ENCODE results near the gene MCM10.
"Not testable (repeated sequence)": the region's sequence is repeated elsewhere in the genome, so short reads cannot be mapped to it uniquely, and the experiment has no call there.

Gene MCM10

DNA sequence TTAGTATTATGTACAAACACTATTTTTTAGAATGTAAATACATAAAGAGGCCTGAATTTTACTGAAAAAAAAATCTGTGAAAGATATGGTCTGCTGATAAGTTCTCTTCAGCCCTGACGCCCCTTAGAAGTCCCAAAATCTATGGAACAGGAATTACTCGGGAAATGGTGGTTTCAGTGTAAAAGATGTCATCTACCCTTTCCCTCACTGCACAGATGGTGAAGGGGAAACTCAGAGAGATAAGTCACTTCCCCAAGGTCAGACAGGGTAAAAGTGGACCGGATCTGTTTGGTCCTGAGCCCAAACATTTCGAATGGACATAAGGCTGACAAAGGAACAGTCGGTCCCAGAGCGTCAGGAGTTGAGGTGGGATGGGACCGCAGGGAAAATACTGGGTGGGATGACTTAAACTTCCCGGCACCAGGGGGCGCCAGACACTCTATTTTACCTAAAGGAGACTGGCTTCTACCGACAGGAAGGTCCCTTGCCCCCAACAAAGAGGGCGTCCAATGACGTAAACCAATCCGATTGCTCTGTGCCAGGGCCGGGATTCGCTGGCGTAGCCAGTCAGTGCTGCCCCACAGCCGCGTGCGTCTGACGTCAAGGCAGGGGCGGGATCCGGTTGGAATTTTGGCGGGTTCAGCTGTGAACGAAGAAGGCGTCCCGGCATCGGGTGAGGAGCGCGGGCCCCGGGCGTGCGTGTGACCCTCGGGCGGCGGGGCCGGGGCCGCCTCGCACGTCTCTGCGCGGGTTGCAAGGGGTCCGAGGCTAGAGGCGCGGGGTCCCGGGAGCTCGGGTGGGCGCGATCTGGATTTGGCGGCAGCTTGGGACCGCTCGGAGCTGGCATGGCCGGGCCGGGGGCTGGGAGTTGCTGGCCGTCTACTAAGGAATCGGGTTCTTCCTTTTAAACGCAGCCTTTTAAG, at the start of gene MCM10:
Gene MCM10, plus strand, starts transcription at position 625 of the 923 bp plus-strand sequence. CDS start 2,645 bp downstream, outside the sequence.
- peak; percentile 98 for DNase-seq

DNA sequence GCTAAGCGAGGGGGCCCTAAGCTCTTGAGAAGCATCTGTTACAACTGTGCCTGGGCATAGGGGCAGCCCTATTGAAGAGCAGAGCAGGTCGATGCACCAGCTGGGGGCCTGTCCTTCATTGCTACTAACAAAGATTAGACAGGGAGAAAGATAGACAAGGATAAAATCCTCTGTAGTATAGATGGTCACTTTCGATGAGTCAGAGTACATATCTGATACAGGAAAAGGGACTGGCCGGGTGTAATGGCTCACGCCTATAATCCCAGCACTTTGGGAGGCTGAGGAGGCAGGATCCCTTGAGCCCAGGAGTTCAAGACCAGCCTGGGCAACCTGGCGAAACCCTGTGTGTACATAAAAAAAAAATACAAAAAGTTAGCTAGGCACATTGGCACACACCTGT, 47.8 kb upstream of the MCM10 start:
- no peak for DNase-seq

DNA sequence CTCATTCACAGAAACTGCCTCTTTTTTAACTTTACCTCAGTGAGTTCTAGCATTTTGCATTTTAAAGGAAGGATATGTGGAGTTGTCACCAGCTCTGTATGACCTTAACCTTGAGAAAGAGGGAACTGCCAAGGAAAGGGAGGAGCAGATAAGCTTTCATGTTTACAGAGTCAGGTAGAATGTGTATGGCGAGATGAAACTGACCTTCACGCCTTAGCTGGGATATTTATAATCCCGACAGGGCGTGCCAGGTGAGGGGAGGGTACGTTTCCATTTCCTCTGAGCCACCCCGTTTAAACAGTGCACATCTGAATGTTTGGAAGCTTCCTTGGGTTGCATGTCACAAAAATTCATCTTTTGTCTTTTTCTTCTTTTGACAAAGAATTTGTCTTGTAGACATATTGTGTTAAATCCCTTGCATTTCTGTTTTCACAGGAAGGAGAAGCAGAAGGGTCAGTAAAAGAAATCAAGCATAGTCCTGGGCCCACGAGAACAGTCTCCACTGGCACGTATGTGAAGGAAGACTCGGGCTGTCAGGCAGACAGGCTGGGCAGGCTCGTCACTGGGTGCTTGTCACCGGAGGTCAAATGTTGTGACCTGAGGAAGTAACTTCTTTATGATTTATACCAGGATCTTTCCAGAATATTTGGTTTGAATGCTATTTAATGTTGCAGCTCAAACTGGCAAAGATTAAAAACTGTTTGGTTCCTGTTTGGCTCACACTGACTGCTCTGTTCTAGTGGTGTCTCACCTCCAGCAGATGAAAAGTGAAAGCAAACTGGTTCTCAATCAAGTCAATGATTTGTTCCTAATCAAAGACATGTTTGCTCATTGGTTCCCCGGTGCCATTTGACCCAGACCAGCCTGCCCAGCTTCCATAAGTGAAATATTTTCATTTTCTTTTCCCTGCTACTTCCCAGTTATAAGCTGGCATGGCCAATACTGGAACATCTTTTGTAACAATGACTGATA, 45.2 kb upstream of the MCM10 start:
- DNase-seq = no peak

DNA sequence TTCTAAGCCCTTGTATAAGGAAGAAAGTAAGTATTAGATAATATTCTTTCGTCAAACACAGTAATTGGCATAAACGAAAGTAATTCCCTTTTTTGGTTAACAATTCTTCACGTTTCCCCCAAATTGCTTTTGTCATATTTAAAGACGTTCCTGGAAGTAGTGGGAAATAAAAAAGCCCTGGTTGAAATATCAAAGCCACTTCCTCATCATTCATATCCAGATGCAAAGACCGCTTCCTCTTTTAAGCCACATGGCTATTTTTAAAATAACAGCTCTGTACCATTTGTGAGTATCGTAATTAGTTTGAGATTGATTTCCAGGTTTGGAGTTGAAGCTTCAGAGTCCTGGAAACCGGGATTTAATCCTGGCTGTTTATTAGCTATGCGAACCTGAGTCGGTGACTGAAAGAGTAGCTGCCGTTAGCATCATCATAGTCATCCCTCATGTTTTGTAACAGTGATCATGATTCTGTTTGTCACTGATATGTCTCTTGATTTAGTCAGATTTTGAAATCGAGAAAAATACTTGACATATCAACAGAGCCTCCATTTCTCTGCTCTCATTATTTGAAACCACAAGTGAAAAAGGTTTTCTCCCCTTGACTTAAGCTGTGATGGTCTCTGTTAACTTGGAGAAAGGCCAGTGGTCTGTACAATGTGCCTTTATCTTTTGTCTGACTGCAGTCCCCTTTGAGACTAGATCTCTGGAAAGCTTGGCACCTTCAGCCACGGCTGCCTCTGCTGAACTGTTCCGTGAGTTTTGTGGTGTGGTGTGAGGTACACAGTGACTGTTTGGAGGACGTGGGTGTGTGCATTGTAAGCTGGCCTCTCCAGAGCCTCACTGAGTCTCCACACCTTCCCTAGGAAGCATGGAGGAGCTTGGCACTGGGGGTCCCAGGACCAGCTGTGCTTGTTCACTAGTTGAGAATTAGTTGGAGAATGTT, 43.2 kb upstream of the MCM10 start:
- no peak for DNase-seq

DNA sequence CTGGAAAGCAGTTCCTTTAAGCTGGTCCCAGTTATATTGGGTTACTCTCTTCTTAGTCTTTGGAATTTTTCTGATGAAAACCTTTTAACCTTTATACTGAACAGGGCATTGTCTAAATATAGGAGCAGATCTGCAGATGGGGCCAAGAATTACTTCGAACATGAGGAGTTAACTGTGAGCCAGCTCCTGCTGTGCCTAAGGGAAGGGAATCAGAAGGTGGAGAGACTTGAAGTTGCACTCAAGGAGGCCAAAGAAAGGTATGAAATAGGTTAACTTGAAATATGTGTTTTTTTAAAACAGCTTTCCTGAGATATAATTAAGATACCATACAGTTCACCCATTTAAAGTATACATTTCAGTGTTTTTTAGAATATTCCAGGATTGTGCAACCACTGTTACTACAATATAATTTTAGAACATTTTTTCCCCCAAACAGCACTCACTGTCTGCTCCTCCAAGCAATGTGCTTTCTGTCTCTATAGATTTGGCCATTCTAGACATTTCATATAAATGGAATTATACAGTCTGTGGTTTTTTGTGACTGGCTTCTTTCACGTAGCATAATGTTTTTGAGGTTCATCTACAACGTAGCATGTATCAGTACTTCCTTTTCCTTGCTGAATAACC, 42.5 kb upstream of the MCM10 start:
- DNase-seq = no peak

DNA sequence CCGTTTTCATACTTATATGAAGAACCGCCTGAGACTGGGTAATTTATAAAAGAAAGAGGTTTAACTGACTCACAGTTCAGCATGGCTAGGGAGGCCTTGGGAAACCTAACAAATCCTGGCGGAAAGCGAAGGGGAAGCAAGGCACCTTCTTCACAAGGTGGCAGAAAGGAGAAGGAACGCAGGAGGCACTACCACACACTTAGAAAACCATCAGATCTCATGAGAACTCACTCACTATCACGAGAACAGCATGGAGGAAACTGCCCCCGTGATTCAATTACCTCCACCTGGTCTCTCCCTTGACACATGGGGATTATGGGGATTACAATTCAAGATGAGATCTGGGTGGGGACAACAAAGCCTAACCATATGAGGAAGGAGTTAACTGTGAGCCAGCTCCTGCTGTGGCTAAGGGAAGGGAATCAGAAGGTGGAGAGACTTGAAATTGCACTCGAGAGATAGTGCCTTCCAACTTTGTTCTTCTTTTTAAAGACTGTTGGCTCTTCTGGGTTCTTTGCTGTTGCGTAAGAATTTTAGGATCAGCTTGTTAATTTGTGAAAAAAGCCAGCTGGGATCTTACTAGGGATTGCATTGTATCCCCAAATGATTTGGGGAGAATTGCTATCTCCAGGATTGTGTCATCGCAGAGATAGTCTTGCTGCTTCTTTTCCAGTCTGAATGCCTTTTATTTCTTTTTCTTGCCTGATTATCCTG, 40.4 kb upstream of the MCM10 start:
- DNase-seq = no peak

DNA sequence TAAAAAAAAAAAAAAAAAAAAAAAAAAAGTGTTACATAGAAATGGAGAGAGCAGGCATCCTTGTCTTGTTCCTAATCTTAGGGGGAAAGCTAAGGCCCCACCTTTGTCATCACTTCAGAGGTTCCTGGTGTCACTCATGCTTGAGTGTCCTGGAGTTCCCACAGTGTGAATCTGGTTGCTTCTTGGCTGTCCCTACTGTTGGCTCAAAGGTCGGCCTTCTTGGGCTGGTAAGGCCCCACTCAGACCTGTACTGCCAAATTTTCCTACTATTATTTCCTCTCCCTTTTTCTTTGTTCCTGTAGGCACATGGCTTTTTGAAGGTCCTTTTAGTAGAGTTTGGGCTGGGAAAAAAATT, 39.9 kb upstream of the MCM10 start:
- DNase-seq = no peak

DNA sequence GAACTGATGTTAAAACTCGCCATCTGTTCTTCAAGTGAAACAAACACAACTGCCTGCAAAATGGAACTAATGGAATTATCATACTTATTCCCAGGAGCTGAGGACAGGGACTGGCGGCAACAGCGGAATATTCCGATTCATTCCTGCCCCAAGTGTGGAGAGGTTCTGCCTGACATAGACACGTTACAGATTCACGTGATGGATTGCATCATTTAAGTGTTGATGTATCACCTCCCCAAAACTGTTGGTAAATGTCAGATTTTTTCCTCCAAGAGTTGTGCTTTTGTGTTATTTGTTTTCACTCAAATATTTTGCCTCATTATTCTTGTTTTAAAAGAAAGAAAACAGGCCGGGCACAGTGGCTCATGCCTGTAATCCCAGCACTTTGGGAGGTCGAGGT, 24.7 kb upstream of the MCM10 start:
- no peak for DNase-seq

DNA sequence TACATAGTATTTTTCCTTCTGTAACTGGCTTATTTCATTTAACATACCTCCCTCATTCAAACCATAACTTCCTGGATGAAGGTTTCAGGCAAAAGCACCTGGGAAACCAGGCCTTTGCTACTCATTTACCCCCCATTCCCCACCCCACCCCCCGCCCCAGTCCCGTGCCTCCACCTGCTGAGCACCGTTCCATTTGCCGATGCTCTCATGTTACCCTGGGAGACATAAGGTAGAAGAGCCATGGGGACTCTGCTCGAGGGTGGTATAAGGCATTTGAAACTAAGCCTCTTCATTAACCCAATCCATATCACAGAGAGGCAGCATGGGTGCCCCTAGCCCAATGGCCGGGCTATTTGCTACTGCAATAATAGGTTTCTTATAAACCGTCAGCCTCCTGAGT, 22.2 kb upstream of the MCM10 start:
- DNase-seq = no peak

DNA sequence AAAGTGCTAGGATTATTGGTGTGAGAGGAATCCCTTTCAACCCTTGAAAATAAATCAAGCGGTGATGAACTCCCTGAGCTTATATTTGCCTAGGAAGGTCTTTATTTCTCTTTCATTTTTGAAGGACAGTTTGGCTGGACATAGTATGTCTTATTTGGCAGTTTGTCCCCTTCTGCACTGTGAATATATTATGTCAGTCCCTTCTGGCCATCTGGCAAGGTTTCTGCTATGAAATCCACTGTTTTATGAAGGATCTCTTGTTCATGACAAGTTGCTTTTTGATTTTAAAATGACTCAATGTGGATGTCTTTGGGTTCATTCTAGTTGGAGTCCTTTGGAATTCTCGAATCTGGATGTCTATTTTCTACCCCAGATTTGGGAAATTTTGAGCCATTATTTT, 21.7 kb upstream of the MCM10 start:
- no peak for DNase-seq

DNA sequence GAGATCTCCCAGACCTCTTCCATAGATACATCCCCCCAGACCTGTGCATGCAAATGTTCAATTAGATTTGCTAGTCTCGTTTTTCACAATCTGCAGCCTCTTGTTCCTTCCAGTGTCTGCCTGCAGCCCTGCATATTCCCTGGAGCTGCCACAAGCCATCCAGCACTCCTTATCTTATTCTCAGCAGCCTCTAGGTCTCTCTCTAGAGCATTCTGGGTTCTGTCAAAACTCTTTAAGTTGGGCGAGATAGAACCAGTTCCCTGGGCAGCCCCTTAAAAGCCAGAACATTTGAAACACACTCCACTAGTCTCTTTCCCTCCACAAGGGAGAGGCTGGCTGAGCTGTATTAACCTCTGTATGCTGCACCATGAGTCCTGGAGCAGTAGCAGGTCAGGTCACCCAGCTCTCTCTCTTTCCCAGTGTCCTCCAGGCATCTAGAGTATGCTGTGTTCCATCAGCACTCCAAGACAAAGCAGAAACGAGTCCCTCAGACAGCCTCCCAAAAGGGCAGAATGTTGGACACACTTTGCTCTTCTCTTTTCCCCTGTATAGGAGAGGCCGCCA, 20.6 kb upstream of the MCM10 start:
- DNase-seq = no peak

DNA sequence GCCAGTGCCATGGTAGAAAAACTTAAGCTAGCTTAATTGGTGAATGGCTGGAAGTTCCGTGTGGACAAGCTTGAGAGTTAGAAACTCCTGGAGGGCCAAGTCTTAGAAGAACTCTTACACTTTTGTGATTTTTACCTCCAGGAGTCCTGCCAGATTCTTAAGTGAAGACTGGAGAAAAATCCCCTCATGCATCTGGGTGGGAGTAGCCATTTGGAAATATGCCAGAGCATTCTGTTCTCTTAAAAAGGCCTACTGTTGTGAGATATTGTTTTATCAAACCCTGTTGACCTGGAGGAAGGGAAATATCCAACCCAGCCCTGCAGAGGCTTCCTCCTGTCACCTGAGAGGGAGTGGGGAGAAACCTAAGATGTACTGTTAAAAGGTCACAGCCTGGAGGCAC, 17.6 kb upstream of the MCM10 start:
- no peak for DNase-seq

DNA sequence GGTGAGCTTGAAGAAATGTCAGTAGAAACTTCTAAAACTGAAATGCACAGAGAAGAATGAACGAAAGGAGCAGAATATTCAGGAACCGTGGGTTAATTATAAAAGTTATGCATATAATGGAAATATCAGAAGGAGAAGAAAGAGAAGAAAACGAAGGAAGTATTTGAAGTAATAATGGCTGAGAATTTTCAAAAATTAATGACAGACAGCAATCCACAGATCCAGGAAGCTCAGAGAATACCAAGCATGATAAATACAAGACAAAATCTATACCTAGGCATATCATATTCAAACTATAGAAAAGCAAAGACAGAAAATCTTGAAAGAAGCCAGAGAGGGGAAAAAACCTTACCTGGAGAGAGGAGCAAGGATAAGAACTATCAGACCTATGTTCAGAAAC, 16.5 kb upstream of the MCM10 start:
- DNase-seq = no peak

DNA sequence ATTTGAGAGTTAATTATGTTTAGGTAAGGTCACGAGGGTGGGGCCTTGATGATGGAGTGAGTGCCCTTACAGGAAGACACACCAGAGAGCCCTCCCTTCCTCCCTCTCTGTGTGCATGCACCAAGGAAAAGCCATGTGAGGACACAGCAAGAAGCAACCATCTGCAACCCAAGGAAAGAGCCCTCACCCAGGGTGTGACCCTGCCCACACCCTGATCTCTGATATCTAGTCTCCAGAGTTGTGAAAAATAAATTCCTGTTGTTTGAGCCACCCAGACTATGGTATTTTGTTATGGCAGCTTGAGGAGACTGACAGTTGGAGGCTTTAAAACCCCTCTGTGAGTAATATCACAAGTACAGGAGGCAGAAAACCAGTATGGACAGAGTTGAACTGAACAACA, 15.0 kb upstream of the MCM10 start:
- no peak for DNase-seq

DNA sequence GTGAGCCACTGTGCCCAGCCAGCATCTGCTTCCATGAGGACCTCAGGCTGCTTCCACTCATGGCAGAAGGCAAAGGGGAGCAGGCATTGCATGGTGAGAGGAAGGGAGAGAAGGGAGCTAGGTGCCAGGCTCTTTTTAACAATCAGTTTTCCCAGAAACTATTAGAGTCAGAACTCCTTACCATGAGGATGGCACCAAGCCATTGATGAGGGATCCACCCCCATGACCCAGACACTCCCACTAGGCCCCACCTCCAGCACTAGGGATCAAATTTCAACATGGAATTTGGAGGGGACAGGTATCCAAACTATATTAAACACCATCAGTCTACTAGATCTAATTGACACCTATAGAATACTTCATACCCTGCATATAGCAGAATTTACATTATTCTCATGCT, 14.2 kb upstream of the MCM10 start:
- DNase-seq = no peak

DNA sequence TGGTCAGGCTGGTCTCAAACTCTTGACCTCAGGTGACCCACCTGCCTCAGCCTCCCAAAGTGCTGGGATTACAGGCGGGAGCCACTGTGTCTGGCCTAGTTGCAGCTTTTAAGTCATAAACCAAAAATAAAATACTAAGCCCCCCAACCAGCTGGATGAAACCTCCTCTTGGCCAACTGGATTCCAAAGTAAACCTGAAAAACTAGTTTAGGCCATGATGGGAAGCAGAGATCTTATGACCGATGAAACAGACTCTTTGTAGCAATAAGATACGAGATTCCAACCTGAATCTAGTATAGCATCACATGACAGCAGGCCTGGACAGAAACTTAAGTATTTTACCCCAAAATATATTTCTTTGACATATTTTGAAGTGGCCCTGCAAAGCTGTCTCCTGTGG, 9.1 kb upstream of the MCM10 start:
- DNase-seq = no peak

DNA sequence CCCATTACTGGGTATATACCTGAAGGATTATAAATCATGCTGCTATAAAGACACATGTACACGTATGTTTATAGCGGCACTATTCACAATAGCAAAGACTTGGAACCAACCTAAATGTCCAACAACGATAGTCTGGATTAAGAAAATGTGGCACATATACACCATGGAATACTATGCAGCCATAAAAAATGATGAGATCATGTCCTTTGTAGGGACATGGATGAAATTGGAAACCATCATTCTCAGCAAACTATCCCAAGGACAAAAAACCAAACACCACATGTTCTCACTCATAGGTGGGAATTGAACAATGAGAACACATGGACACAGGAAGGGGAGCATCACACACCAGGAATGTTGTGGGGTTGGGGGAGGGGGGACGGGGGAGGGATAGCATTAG, 5.5 kb upstream of the MCM10 start:
- DNase-seq = not testable (repeated sequence)

DNA sequence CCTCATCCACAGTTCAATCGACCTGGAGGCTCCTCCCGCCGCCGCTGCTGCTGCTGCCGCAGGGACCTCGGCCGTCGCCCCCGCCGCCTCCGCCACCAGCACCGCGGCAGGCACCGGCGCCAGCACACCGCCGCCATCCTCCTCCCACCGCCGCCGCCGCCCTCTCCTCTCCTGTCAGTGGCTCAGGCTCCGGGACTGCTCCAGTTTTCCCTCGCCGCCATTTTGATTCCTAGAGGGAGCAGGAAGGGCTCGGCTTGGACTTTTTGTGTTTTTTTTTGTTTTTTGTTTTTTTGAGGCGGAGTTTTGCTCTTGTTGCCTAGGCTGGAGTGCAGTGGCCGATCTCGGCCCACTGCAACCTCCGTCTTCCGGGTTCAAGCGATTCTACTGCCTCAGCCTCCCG, 3.0 kb upstream of the MCM10 start:
- DNase-seq = peak; percentile 31

DNA sequence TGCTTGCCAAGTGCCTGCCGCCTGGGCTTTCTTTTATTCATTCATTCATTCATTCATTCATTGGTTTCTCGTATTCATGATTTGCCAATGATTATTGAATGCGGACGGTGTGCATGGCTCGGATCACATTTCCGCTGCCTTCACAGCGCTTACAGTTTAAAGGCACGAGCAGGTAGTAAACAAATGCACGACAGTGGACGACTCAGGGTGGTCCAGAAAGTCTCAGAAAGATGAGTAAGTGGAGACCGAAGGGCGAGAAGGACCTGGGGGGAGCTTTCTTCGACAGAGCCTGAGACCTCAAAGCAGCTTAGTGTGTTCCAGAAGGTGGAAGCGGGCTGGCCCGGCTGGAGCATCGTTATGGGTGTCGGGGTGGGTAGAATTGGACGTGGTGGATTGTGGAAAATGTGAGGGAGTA, 506 bp downstream of the MCM10 start:
- no peak for DNase-seq

DNA sequence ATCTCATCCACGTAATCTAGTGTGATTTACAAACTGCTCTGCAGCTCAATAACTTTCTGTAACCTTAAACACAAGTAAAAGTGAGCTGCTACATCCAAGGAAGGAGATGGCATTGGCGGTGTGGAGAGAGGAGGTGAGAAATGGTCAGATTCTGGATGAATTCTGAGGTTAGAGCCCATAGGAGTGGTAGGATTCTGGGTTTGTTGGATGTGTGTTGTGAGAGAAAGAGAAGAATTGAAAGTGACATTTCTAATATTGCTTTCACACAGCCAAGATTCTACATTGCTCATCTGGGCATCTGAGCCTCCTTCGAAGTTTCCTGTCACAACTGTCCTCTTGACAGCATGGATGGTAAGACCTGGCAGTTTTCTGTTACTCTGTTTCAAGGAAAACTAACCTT, 2.5 kb downstream of the MCM10 start:
- DNase-seq = no peak

DNA sequence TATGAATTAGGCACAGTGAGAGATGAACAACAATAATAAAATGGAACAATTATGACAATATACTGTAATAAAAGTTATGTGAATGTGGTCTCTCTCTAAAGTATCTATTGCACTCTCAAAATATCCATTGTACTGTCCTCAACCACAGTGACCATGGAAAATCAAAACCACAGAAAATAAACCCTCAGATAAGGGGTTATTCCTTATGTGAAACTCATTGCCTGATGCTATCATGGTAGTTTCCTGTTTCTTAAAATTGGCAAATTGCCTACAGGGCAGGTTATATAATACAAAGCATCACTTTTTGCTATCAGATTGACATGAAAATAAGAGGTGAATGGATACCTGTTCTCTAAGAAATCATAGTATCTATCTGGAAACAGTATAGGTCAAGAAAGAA, 3.8 kb downstream of the MCM10 start:
- DNase-seq = no peak

Measured in CD4-positive, alpha-beta T cell treated with Interleukin-17A for 4 hours (primary cell).